Loucy (cell line): Measurements from ENCODE around the gene ZNF362.

Experiments used
- H2AFZ ChIP-seq: fragments of 200-600 bp; sonication (generic); 2 replicates; pipeline ENCODE4 v1.6.0; 2016; ENCODE audit warnings: antibody characterized with exemption, mild to moderate bottlenecking, low read length, moderate library complexity
- H3F3A ChIP-seq: fragments of 200-600 bp; 2 replicates; pipeline ENCODE4 v1.6.0; 2016; ENCODE audit warnings: antibody characterized with exemption, low read depth, mild to moderate bottlenecking
- H3K27me3 ChIP-seq: fragments of 200-600 bp; sonication (generic); 2 replicates; pipeline ENCODE4 v1.6.1; 2014; ENCODE audit warnings: low read length, mild to moderate bottlenecking; ENCODE audit not compliant: insufficient read depth, poor library complexity, severe bottlenecking
- H3K36me3 ChIP-seq: fragments of 200-600 bp; sonication (generic); 2 replicates; pipeline ENCODE4 v1.6.1; 2016; ENCODE audit warnings: low read length; ENCODE audit not compliant: insufficient read depth
- H3K4me1 ChIP-seq: fragments of 200-600 bp; sonication (generic); 2 replicates; pipeline ENCODE4 v1.5.1; 2014; ENCODE audit warnings: low read length, mild to moderate bottlenecking; ENCODE audit not compliant: insufficient read depth, poor library complexity, severe bottlenecking
- H3K4me2 ChIP-seq: fragments of 200-600 bp; sonication (generic); 2 replicates; pipeline ENCODE4 v1.6.0; 2014; ENCODE audit warnings: antibody characterized with exemption, low read length, low read depth, mild to moderate bottlenecking; ENCODE audit not compliant: poor library complexity, severe bottlenecking
- H3K4me3 ChIP-seq: fragments of 200-600 bp; sonication (generic); 2 replicates; pipeline ENCODE4 v1.5.1; 2014; ENCODE audit warnings: low read length, mild to moderate bottlenecking, mixed read lengths; ENCODE audit not compliant: poor library complexity, severe bottlenecking
- H3K79me2 ChIP-seq: fragments of 200-600 bp; sonication (generic); 2 replicates; pipeline ENCODE4 v1.6.1; 2014; ENCODE audit warnings: low read length; ENCODE audit not compliant: insufficient read depth
- H3K9ac ChIP-seq: fragments of 200-600 bp; sonication (generic); 2 replicates; pipeline ENCODE4 v1.6.0; 2014; ENCODE audit warnings: mild to moderate bottlenecking, low read depth, low read length, moderate library complexity; ENCODE audit not compliant: poor library complexity, severe bottlenecking
- H3K9me2 ChIP-seq: fragments of 200-600 bp; sonication (generic); replicated peaks from 2 replicates; pipeline ENCODE4 v1.6.1; 2016; ENCODE audit warnings: low read depth, low read length, mixed read lengths
- H3K9me3 ChIP-seq: fragments of 200-600 bp; sonication (generic); 2 replicates; pipeline ENCODE4 v1.6.1; 2014; ENCODE audit warnings: mild to moderate bottlenecking, antibody characterized with exemption, low read length, low read depth; ENCODE audit not compliant: insufficient read depth
- H4K20me1 ChIP-seq: fragments of 200-600 bp; sonication (generic); 2 replicates; pipeline ENCODE4 v1.6.0; 2014; ENCODE audit warnings: antibody characterized with exemption, low read length, mild to moderate bottlenecking; ENCODE audit not compliant: insufficient read depth, poor library complexity, severe bottlenecking
- EZH2phosphoT487 ChIP-seq: fragments of 200-600 bp; IDR thresholded peaks from 2 replicates; pipeline ENCODE4 v1.6.1; 2018; ENCODE audit warnings: antibody characterized with exemption, mild to moderate bottlenecking, moderate library complexity, borderline replicate concordance
- TF ChIP-seq, protein P1 (sequence below): fragments of 200-600 bp; sonication (generic); conservative IDR thresholded peaks from 2 replicates; pipeline ENCODE4 v1.5.1; 2014; ENCODE audit warnings: mild to moderate bottlenecking, antibody characterized with exemption, low read length

Gene ZNF362

DNA sequence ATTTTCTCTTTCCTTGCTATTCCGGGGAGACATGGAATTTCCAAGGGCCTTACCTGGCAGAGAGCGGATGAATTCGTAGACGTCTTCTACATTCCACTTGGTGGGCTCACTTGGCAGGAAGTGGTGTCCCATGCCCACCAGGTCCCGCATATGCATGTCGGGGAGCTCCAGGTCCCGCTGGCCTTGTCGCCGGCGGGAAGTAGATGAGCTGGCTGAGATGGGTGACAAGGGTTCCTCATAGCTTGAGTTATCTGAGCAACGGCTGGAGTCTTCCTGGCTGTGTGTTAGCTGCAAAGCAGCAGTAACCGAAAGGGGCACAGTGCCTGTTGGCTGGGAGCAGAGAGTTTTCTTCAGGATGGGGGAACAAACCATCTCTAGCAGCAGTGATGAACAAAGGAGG lies 72.5 kb downstream of the ZNF362 start:
- no peak for TF ChIP-seq EZH2phosphoT487
- TF ChIP-seq, protein P1, sequence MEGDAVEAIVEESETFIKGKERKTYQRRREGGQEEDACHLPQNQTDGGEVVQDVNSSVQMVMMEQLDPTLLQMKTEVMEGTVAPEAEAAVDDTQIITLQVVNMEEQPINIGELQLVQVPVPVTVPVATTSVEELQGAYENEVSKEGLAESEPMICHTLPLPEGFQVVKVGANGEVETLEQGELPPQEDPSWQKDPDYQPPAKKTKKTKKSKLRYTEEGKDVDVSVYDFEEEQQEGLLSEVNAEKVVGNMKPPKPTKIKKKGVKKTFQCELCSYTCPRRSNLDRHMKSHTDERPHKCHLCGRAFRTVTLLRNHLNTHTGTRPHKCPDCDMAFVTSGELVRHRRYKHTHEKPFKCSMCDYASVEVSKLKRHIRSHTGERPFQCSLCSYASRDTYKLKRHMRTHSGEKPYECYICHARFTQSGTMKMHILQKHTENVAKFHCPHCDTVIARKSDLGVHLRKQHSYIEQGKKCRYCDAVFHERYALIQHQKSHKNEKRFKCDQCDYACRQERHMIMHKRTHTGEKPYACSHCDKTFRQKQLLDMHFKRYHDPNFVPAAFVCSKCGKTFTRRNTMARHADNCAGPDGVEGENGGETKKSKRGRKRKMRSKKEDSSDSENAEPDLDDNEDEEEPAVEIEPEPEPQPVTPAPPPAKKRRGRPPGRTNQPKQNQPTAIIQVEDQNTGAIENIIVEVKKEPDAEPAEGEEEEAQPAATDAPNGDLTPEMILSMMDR: no peak
- Histone ChIP-seq H3K36me3 (peaks cover 99% of the 10 kb centered on the region), H3K79me2 (peaks cover 11% of the 10 kb centered on the region), H4K20me1 (no peaks in the 10 kb centered on the region), H3K4me1 (no peaks in the 10 kb centered on the region), H3K9ac (no peak overlapping the region), H3K4me3 (no peak overlapping the region), H3K4me2 (no peak overlapping the region), H3K9me3 (no peaks in the 10 kb centered on the region), H3F3A (no peaks in the 10 kb centered on the region), H2AFZ (no peak overlapping the region), H3K27me3 (no peaks in the 10 kb centered on the region), H3K9me2 (no peaks in the 10 kb centered on the region)

DNA sequence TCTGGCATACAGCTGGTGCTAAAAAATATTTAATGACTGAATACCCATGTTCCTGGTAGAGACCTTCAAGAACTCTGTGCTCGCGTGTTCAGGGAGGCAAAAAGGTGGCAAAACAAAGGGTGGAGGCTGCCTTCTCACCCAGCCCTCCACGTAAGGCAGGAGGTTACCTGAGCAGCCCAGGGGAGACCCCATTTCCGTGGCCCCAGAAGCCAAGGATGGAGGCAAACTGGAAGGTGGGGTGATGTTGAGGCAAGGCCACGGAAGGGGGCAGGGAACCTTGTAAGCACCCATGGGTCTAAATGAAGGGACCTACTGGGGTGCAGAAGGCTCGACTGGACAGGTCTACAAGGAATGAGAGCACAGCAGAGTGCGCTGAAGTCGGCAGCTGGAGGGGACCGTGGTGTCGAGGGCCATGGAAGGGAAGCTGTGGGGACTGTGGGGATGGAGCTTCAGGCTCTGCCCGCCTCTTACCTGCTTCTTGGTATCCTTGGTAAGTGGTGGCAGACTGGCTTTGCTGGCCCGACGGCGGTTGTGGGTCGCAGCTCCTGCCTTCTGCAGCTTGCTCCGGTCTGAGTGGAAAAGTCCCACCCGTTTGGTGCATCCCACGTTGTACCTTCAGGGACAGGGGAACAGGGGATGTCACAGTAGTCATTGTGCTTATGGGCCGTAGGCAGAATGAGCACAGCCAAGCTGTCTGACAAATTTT lies 73.5 kb downstream of the ZNF362 start:
- Histone ChIP-seq H3K4me3 (no peak overlapping the region), H3K4me2 (no peak overlapping the region), H2AFZ (no peak overlapping the region), H4K20me1 (peaks cover 2% of the 10 kb centered on the region), H3K9me3 (no peaks in the 10 kb centered on the region), H3F3A (no peaks in the 10 kb centered on the region), H3K4me1 (no peaks in the 10 kb centered on the region), H3K27me3 (no peaks in the 10 kb centered on the region), H3K9ac (no peak overlapping the region), H3K36me3 (peaks cover 98% of the 10 kb centered on the region), H3K79me2 (peaks cover 20% of the 10 kb centered on the region), H3K9me2 (no peaks in the 10 kb centered on the region)
- TF ChIP-seq EZH2phosphoT487: no peak
- TF ChIP-seq, protein P1: no peak

DNA sequence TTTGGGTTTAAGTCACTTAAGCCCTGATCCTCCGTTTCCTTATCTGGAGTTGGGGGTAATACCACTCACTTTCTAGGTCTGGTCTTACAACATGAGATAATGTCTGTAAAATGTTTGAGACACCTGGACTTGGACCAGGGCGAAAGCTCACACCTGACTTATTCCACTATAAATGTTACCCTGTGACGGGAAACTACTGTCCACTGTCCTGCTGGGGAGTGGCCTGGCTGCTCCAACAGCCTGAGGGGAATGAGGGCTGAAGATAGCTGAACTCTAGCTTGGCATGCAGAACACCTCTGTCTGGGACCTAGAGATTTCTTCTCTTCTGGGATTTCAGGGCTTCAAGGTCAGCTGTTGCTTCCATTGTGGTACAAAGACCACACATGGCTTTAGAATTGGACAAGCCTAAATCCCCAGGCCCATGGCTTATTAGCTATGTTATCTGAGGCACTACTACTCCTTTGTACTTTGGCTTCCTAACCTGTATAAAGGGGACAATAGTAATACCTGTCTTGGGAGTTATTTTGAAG lies 74.1 kb downstream of the ZNF362 start:
- Histone ChIP-seq H3K27me3 (no peaks in the 10 kb centered on the region), H3F3A (no peaks in the 10 kb centered on the region), H3K4me2 (no peak overlapping the region), H3K9ac (no peak overlapping the region), H3K9me2 (no peaks in the 10 kb centered on the region), H4K20me1 (peaks cover 5% of the 10 kb centered on the region), H2AFZ (no peak overlapping the region), H3K79me2 (peaks cover 27% of the 10 kb centered on the region), H3K36me3 (peaks cover 94% of the 10 kb centered on the region), H3K4me3 (no peak overlapping the region), H3K4me1 (no peaks in the 10 kb centered on the region), H3K9me3 (no peaks in the 10 kb centered on the region)
- TF ChIP-seq, protein P1: no peak
- no peak for TF ChIP-seq EZH2phosphoT487
